NCI-H69 (cell line): ENCODE results near the gene RNF44.
A peak's percentile ranks its signal among the peaks of the same experiment; 100 is the strongest.
"Not testable (repeated sequence)": the region's sequence is repeated elsewhere in the genome, so short reads cannot be mapped to it uniquely, and the experiment has no call there.

Experiments
- DNase-seq: peaks from one replicate; lab custom pipeline; 2025; lab: John Stamatoyannopoulos, UW

The RNF44 gene

DNA sequence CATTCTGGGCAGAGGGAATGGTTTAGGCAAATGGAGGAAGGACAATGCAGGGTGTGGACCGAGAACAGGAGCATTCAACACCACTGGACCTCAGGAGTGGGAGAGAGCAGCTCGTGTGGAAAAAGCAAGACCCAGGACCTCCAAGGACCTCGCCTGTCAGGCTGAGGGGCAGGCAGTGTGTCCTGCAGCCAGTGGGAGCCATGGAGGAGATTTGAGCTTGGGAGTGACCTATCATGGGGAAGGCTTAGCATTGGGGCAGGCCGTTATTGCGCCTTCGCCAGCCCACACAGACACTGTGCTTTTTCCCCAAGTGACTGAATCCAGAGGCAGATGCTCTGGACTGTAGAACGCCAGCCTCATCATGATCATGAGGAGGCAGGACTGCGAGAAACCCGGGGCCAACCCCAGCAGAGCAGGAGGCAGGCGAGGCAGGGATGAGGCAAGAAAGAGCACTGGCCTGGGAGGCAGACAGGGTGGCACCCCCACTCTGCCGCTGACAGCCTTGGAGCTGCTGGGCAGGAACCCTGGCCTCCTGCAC is 15.2 kb upstream of the RNF44 start:
- no peak for DNase-seq

DNA sequence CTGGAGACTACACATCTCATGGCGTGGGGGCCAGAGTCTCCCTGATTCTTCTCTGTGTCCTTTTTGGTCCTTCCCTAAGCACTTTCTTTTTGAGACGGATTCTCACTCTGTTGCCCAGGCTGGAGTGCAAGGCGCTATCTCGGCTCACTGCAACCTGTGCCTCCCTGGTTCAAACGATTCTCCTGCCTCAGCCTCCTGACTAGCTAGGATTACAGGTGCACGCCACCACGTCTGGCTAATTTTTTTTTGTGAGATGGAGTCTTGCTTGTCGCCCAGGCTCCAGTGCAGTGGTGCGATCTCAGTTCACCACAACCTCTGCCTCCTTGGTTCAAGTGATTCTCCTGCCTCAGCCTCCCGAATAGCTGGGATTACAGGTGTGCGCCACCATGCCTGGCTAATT is 13.7 kb upstream of the RNF44 start:
- DNase-seq: not testable (repeated sequence)

DNA sequence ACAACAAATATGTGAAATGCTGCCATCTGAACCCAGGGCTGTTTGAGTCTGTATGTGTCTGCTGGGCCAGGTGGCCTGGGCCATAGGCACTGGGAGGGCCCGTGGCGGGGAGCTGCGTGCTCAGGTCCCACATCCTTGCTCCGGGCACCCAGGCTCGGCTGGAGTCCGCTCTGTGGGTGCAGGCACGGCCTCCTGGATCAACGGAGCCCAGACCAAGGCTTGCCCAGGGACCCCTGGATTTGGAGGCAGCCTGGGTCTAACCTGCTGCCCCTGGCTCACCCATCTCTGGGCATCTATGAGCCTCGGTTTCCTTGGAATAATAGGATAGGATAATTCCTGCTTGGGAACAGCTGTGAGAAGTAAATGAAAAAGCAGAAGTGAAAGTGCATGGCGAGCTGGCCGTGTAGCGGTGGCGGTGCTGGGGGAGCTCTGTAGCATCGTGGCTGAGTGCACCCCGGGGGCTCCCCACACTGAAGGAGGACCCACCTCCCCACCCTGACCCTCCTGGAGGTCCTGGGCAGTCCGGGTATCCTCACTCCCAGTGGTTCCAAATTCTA is 13.2 kb upstream of the RNF44 start:
- DNase-seq: no peak

DNA sequence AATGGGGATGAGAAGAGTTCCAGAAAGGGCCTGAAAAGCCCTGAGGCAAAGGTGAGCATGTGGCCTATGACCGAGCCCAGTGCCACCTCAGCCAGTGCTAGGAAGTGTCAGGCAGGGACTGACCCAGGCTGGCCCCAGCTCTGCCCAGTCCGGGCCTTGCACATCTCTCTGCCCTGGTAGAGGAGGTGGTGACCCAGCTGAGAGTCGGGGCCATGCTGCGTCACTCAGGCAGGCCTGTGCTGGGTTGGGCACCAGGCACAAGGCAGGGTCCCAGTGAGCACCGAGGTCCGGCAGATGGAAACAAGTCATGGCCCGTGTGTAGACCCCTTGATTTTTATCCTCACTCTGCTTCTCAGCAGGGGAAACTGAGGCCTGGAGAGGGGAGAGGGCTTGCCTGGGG is 12.7 kb upstream of the RNF44 start:
- no peak for DNase-seq

DNA sequence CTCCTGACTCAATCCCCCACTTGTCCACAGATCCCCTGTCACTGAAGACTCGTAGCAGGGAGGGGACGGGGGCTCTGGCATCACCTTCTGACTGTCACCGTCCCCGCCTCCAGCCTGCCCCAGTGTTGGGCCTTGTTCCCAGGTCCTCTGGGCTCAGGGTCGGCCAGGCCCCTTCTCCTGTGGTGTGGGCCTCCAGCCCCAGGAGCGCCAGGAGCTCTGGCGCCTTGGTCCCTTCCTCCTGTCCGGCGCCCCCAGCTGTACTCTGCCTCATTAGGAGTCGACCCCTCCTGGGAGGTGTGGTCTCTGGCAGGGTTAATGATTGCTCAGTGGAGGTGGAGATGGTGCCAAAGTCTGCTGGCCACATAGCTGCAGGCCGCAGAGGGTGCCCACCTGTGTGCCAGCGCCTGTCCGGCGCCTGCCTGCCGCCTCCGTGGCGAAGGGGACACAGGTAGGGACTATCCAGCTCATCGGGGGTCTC is 11.8 kb upstream of the RNF44 start, which contains the start of gene CDHR2:
CDHR2 (plus strand) TSS at position 376 of the 478 bp plus-strand sequence. CDS start 16,011 bp downstream, outside the sequence.
- DNase-seq: no peak

DNA sequence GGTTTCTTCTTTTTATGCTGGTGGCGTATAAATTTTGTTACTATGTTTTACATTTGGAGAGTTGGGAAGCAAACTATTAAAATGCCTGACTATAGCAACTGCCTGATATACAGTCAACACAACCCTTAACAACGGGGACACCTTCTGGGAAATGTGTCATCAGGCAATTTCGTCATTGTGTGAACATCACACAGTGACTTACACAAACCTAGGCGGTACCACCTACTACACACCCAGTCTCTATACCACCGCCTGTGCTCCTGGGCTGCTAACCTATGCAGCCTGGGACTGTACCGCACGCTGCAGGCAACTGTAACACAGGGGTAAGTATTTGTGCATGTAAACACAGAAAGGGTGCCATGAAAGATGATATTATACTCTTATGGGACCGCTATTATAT is 10.6 kb upstream of the RNF44 start:
- peak; percentile 28 for DNase-seq

DNA sequence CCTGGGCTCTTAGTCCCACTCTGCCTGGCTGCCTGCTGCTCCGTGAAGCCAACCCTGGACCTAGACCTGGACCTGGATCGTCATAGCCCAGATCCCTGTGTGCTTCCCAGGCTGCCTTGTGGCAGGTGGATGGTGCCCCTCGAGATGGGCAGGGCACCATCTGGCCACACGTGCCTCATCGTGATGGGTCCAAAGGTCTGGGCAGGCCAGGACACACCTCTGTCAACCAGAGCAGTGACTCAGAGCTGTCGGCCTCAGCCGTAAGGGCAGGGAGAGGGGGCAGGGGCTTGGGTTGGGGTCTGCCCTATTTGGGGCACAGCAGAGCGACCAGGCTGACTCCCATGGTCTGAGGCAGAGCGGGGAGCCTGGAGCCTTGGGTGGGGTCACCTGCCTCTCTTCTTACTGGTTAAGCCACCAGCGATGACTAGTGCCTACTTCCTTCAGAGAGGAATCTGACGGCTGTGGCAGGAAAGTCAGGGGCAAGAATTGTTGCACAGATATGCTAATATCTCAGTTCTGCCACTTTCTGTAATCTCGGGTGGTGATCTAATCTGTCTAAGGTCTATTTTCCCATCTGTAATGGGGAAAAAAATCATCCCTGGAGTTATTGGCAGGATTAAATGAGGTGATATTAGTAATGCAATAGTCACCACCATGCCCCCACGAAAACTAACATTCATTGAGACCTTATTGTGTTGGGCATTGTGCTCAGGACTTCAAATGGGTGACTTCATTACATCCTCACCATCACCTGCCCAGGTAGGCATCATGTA is 8.7 kb upstream of the RNF44 start:
- no peak for DNase-seq

DNA sequence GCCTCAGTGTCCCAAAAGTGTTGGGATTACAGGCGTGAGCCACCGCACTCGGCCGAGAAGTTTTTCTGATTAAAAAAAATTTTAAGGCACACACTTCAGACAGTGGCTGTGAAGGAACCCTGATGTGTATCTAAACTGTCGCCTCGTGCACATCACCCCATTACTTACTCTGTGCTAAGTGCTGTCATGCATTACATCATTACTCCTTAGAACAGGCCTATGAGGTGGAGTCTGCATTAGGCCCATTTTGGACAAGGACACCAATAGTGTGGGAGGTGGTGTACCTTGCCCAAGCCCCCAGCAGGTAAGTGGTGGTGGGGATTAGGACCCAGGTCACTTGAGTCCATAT is 8.2 kb upstream of the RNF44 start:
- DNase-seq: no peak

DNA sequence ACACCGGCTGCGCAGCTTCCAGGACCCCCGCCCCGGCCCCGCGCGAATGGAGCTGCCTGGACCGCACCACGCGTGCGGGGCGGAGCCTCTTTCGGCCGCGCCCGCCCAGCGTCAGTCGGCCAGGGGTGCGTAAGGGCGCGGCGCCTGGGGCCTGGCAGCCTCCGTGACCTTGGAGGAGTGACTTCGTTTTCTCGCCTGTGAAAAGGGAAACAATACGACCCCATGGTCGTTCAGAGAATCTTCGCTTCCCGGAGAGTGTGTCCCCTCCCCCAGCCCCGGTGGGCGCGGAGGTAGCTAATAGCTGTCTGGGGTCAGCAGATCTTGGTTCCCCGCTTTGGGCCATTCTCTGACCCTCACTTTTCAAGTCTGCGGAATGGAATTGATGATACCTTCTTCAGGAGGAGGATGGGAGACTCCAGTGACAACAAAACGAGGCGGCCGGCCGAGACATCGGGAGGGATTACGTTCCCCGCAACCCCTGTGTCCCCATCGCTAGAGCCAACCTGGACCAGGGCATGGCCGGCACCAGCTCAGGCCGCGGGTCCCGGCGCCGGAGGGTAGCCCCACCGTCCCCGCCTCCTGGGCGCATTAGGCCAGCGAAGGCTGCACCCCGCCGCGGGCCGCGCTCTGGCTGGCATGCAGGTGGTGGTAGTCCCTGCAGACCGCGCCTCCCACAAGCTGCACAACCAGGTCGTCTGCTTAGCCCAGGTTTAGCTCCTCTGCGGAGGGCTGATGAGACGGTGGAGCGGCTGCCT is 6.4 kb upstream of the RNF44 start:
- DNase-seq: peak; percentile 93

DNA sequence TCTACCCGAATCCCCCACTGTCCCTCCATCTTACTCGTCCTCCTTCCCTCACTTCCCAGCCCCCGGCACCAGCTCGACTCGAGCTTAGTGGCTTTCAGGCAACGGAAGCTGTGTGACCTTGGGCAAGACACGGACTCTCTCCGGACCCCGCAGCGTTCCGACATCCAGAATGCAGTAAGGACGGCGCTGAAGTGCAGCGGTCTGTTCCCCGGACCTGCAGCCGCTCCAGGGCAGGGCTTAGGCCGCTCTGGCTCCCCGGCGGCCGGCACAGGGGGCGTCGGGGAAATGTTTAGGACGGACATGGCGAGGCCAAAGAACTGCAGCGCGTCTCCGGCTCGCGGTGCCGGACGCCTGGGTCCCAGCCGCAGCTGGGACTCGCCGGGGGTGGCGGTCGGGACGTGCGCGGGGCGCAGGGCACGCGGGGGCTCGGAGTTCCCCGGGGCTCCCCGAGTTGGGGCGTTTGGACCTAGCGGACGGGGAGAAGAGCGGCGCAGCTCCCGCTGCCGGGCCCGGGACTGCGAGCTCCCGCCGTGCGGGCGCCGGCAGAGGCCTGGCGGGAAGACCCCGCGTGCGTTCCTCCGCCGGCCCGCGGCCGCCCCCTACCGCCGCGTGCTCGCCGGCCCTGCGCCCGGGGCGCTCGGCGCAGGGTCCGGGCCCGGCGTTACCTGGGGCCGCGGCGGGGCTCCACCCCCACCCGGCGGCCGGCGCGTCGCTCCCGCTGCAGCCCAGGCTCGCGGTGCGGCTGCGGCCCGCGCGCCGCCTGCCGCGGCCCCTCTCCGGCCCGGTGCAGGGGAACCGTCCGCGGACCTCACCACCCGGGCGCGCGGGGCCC is 5.6 kb upstream of the RNF44 start:
- peak; percentile 81 for DNase-seq

DNA sequence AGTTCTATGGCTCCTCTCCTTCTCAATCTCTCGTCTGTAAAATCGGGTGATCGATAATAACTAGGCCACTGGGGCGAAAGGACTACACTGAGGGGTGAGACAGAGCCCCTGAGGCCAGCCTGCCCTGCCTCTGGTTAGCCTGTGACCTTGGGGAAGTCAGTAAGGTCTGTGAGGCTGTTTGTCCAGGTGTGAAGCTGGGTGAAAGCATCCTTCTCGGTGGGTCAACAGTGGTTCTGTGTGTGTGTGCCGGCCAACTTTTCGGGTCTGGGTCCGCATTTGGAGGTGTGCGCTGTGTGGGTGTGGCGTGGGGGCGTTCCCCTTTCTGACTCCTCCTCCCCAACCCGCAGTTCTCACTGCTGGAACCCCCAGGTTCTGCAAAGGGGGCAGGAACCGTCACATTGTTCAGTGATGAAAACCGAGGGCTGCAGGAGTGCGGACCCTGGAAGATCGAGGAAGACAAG is 5.0 kb upstream of the RNF44 start:
- DNase-seq: no peak

DNA sequence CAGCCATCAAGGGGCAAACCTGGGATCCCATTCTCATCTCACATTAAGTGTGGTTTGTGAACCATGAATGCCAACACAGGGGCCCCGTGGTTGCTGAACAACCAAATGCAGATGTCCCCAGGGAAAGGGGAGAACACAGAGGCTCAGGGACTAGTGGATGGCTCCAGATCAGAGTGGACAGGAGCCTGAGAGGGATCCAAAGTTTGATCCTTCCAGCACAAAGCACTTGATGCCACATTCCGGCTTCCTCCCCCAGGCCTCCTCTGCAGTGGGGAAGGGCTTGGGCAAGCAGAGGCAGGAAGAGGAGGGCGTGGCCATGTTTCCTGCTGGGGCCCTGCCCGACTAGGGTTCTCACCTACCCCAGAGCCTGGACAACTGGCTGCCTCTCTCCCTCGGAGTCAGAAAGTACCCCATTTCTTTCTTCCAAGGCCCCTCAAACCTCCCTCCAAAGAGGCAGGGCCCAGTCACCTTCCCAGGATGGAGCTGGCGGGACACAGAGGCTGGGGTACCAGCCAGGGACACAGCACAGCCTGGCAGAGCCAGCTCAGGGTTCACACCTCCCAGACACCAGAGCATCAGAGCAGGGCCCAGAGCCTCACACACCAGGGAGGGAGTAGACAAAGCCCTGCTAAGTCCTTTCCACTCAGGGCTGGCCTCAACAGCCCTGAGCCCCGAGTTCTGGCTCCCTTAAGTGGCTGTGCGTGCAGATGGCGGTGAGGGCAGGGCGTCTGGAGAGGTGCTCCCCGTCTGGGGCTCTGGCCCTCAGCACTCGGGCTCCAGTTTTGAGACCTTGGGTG is 4.3 kb upstream of the RNF44 start:
- peak; percentile 89 for DNase-seq

DNA sequence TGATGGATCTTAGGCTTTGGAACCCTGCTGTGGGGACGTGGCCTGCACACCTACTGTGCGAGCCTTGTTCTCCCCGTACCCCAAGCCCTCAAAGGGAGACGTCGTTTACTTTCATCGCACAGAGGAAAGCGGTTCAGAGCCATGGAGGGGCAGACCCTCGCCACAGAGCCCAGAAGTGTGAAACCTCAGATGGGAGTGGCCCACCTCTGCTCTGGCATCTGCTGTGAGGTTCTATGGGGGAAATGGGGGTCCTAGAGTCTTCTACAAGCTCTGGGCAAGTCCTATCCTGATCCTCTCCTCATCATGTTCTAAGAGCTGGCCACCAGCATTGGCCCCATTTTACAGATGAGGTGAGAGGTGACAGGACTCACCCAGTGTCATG is 3.7 kb upstream of the RNF44 start:
- no peak for DNase-seq

DNA sequence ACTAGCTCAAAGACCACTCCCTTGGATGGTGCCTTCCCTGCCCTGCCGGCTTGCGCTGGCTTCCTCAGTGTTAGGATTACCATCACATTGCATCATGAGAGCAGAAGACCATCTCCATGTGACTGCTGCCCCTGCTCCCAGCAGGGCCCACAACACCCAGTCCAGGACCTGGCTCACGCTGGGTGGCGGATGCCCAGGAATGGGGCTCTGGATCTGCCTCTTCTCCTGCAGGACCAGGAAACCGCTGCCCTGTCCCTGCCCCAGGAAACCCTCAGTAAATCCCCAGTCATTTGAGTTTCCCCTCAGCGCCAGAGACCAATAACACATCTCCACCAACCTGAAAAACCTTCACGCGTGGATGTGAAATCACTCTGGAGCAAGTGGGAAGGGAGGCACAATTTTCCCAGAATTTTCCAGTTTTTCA is 3.3 kb upstream of the RNF44 start:
- DNase-seq: no peak

DNA sequence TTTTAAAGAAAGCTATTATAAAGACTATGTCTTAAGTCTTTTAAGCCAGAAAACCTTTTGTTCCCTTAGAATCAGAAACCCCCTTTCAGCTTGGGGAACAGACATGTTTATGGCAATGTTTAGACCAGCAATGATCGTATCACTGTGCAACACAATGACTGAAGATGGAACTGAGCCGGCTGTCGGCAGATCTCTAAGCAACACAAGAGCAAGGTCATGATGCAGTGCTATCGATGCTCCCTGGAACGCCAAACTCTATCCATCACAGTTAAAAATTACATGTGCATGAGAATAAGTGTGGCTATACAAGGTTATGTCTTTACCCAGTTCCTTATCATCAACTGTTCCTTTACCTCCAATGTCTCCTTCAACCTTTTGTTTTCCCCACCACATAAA is 1.8 kb upstream of the RNF44 start:
- no peak for DNase-seq

DNA sequence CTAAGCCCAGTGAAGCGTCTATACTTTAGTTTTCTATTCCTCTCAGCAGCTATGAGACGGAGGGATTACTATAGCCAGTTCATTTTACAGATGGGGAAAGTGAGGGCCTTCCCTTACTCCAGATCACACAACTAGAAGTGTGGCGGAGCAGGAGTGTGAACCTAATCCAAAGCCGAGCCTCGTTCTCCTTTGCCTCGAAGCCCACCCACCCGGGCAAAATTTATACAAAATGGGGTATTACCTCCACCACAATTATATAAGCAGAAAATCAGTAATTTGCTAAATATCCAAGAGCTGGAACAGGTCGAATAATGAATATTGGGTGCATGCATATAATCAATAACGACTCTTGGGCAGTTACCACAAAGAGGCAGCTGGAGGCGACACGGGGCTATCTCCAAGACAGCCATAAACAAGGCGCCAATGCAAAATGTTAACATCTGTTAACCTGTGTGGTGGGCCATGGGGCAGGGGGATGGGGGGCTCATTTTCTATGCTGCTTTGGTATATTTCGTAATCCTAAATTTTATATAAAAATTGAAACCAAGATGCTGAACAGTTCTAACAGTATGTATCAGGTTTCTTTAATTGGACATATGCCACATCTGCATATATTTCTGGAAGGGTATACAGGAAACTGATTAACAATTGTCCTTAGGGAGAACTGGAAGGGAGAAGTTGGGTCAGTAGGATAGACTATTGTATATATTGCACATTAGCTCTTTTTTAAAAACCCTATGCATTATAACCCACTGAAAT is 1.2 kb upstream of the RNF44 start:
- peak; percentile 63 for DNase-seq

DNA sequence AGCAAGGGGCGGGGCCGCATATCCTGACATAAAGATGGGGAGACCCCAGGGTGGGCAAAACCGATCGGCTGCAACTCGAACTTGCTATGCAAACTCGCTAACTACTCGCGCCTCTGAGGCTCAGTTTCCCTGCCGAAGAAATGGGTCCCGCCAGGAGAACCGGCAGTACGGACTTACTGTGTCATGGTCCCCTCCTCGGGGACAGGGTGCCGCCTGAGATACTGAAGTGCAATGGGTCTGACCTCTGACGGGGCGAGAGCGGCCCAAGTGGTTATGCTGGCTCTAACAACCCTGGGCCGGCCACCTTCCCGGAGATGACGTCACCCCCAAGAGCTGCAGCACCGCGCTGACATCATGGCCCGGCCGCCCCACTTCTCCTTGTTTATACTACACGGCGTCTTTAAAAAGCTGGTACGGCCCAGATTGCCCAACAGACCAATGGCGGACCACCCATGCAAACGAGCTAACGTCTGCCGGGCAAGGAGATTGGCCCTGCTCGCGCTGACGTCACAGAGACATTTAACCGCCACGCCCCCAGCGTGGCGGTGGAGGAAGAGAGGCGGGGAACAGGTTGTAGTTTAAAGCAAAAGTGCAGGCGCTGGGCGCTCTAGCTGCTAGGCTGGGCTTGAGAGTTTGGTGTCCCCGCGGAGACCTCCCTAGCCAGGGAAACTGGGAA is 490 bp upstream of the RNF44 start:
- peak; percentile 100 for DNase-seq

DNA sequence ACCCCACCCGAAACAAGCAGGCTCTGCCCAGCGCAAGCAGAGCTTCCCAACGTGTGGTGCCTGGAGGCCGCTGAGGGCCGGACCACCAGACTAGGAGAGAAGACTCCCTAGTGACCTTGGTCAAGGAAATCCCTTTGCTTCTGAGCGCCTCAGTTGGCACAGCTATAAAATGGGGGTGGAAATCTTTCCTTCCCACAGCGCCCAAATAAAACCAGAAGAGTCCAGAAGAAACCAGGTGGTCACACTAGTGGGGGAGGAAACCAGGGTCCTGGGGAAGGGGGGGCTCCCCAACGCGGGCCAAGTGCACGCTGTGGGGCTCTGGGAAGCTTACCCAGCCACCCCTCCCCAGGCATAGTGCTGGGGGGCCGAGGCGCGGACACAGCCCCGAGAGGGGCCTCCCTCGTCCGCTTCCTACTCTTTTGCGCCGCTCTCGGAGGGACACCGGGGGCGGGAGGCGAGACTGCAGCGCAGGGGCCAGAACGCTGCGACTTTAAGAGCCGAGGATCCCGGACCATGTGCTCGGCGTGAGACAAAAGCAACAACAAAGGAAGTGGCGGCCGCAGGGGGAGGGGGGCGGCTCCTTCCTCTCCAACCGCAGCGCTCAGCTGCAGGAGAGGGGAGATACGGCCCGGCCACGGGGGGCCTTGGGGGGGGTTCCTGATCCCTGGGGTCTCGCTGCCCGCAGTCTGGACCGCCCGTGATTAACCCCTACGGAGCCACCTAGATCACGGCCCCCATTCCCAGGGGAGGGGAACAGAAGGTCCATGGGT is 885 bp downstream of the RNF44 start:
- DNase-seq: peak; percentile 95

DNA sequence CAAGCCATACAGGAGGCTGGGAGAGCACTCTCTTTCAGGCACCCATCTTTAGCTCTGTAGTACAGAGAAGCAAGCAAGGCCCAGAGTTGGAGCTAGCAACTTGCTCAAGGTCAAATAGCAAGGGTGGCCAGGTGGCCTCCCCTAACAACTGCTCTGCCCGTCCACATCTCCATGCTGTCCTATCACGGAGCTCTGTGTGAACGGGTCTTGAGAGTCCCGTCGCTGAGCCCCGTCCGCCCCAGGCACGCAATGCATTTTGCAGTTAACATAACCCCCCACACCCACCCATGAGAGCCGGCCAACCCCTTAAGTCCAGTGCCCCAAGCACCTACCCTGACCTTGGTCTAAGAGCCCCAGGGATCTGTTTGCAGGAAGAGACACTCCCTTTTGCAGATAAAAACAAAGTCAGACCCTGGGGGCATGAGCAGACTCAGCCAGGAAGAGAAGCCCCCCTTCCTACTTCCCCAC is 1.5 kb downstream of the RNF44 start:
- DNase-seq: peak; percentile 68
